GM21390 (cell line): ENCODE data around the gene FREM2.

Experiments used
- ATAC-seq: cut with Tn5 transposase; IDR thresholded peaks from one replicate; pipeline ENCODE4 v1.9.1; 2021; ENCODE audit not compliant: unreplicated experiment

Gene FREM2

GRCh38 chr13:38755793-38756192, 68.9 kb downstream of the FREM2 start:
- ATAC-seq: no peak

DNA sequence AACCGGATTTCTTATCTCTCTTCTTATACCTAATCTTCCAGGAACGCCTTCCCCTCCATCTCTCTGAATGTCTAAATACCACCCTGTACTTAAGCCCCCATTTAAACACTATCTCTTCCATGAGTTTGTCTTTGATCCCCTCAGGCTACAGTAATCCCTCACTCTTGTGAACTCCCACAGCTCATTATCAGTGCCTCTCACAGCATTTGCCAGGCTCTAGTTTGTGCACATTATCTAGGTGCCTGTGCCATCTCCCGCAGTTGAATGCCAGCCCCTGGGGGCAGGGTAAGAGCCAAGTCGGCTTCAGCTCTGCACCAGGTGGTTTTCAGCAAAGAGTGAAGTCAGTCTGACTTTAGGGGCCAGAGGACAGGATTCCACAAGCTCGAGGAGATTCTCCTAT, 71.4 kb downstream of the FREM2 start:
- ATAC-seq: no peak

- ATAC-seq: no peak
Observed at GRCh38 chr13:38759390-38759789, 72.5 kb downstream of the FREM2 start.

DNA sequence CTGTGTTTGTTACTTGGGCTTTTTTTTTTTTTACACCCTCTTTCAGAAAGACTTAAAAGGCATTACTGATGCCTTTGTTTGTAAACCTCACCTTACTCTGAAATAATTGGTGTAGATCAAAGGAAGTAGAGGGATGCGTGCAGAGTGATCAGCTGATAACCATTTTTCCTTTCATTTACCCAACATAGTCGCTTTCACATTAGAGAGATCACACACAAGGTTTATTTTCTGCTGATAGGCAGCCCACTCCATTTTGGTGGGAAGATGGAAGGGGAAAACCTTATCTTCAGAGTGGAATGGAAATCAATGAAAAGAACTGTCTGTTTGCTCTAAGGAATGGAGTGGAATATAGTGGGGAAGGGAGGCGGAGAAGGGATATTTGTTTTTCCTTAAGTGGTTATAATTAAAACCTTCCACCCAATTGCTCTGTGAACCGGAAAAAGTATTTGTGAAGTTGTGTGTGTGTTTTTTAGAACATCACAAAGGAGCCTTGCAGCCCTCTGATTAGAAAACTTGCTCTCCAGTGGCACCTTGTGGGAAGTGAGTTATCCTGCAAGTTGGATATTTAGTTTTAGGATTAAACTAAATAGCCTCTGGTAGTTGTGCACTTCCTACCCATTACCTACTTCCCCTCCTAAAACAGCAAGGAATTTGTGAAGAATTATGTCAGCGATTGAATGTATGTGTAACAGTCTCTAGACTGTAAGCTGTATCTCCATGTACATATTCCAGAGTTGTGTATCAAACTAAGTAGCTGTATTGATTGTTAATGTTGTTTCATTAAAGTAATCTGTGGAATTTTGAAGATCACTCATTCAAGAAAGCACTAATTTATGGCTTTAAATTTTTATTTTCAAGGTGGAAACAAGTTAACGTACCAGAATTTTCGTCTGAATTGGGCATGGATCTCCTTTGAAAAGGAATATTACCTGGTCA, 76.8 kb downstream of the FREM2 start:
- no peak for ATAC-seq

- no peak for ATAC-seq
Observed at GRCh38 chr13:38766799-38767198, 79.9 kb downstream of the FREM2 start.

GRCh38 chr13:38767506-38768265, 80.8 kb downstream of the FREM2 start:
- no peak for ATAC-seq

DNA sequence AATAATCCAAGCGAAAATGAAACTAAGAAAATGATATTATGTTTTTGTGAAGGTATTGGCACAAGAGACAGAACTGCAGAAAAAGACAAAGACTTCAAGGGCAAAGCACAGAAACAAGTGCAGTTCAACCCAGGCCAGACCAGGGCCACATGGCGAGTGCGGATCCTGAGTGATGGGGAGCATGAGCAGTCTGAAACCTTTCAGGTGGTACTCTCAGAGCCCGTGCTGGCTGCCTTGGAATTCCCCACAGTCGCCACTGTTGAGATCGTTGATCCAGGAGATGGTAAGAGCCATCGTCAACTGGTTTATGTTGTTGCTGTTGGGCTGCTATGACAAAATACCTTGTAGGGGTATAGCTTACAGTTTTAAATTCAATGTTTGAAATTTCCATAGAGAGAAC, 82.6 kb downstream of the FREM2 start:
- no peak for ATAC-seq

- ATAC-seq: no peak
Observed at GRCh38 chr13:38775085-38775484, 88.2 kb downstream of the FREM2 start.

DNA sequence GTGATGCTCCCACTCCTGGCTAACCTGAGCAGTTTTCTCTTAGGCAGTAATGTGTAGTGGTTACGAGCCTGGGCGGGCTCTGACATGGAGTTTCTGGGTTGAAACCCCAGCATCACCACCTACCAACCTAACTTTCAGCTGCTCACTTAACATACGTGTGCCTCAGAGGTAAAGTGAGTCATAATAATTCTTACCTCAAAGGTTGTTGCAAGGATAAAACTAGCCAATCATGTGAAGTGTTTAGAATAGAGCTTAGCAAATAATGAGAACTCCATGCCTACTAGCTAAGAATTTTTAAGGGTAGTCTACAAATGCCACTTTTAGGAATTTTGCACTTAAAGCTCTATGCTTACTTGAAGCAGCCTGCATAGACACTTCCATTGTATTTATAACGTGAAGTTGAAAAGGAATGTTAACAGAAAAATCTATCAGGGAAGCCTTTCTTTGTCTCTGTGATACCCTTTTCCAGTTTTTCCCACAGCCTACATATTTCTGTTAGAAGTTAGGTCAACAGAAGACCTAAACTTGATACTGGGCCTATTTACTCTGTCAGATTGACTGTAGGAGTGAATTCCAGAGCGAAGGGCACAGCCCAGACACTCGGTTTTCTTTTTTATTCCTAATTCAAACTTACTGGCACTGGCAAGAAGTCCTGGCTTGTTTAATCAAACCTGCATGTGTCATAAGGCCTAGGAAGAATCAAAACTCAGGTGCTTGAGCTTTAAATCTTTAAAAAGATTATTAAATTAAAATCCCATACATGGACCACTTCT, 90.7 kb downstream of the FREM2 start:
- no peak for ATAC-seq

GRCh38 chr13:38781539-38781938, 94.7 kb downstream of the FREM2 start:
- no peak for ATAC-seq

DNA sequence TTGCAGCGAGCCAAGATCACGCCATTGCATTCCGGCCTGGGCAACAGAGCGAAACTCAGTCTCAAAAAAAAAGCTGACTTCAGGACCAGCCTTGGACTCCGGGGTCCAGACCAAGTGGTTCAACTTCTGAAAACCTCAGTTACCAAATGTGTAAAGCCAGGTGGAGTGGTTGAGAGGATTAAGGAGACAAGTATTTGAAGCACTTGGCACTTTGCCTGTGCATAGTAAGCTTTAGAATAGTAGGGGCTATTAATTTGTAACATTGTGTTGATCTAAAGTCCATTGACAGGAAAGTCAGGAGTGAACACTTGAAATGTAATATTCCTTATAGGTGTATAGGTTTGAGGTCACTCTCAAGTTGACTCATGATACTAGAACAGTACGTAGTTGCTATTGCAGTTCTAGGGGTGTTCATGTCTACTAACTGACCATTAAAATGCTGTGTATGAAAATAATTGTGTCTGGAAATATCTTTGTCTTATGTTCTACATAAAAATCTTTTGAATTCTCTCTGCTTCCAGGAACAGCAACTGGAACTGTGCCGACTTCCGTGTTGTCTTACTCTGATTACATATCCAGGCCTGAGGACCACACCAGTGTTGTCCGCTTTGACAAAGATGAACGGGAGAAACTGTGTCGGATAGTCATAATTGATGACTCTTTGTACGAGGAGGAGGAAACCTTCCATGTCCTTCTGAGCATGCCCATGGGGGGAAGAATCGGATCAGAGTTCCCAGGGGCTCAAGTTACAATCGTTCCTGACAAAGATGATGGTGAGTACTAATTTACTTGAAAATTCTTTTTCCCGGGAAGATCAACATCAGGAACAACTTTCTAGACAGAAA, 97.4 kb downstream of the FREM2 start:
- ATAC-seq: no peak

DNA sequence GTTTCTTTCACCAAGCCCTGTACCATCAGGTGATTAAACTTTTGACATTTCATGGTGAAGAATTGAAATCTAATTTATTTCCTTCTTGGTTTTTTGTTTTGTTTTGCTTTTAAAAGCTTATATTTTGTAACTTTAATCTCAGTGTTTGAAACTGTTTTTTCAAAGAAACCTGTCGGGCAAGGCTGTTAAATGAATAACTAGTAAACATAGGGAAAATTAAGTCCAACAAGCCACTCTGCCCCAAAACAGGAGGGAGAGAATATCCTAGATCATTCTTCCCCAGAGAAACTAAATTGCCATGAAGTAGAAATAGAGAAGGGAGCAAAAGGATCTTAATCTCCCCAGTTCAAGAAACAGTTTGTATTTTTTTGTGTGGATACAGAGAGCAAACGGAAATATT, 98.2 kb downstream of the FREM2 start:
- ATAC-seq: no peak

GRCh38 chr13:38785490-38785889, 98.6 kb downstream of the FREM2 start:
- ATAC-seq: no peak

- ATAC-seq: no peak
Observed at GRCh38 chr13:38787550-38787949, 100.7 kb downstream of the FREM2 start.

DNA sequence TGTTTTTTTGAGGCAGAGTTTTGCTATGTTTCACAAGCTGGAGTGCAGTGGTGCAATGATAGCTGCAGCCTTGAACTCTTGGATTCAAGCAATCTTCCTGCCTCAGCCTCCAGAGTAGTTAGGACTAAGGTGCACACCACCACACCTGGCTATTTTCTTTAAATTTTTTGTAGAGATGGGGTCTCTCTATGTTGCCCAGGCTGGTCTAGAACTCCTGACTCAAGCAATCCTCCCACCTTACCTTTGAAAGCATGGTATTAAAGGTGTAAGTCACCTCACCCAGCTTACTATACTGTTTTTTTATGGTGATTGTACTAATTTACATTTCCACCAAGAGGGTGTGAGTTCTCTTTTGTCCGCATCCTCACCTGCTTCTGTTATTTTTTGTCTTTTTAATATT, 110.0 kb downstream of the FREM2 start:
- no peak for ATAC-seq

GRCh38 chr13:38803531-38803930, 116.7 kb downstream of the FREM2 start:
- ATAC-seq: no peak

DNA sequence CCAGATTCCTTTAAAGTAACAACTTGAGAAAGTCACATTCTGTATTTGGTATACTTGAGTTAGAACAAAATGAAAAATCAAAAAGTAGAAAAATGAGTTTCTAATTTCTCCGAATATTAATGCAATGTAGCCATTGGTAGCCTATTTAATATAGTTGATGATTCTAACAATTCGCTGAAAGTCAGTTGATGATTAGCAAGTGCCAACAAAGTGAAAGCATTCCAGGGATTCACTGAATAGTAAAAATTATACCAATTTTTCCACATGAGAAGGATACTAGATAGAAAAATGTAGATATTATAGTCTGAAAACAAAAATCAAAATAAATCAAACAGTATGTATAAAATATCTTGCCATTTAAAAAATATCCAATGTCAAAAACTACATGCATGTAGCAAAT, 117.2 kb downstream of the FREM2 start:
- no peak for ATAC-seq

GRCh38 chr13:38804536-38804935, 117.7 kb downstream of the FREM2 start:
- ATAC-seq: no peak

- ATAC-seq: no peak
Observed at GRCh38 chr13:38814331-38814730, 127.5 kb downstream of the FREM2 start.

- no peak for ATAC-seq
Observed at GRCh38 chr13:38819053-38819452, 132.2 kb downstream of the FREM2 start.

DNA sequence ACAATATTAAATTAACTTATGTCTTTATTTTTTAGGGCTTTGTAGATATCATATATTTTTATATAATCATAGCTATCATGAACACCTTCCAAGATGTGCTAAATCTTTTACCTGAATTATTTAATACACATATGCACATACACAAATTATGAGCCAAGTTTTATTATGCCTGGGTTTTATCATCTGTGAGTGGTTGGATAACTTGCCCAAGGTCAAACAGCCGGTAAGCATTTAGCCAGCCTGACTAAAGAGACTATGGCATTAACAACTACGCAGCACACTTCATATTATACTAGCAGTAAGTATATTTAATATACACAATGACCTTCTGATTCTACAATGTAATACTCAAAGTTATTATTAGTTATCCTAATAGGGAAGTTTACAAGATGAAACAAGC, 132.7 kb downstream of the FREM2 start:
- no peak for ATAC-seq
